A549 (cell line): ENCODE measurements around the gene C19orf12.

Experiments
- CBX2 ChIP-seq: fragments of 200-600 bp; sonication (generic); IDR thresholded peaks from 2 replicates; pipeline ENCODE4 v1.6.1; 2016; ENCODE audit warnings: low read depth, mild to moderate bottlenecking, borderline replicate concordance
- CTCF ChIP-seq: fragments of >200 bp; sonication (Bioruptor Twin); formaldehyde crosslinking; IDR thresholded peaks from 3 replicates; pipeline ENCODE4 v1.5.1; 2016
- E2F6 ChIP-seq: IDR thresholded peaks from 2 replicates; pipeline ENCODE4 v1.6.1; 2012; ENCODE audit warnings: low read depth, borderline replicate concordance
- EP300 ChIP-seq, 2 experiments: fragments of >200 bp; sonication (Bioruptor Twin); formaldehyde crosslinking; IDR thresholded peaks; 2 replicates in 1 of 2; 3 replicates in 1 of 2; pipeline ENCODE4 v1.6.1; 2016 to 2017
- GATA3 ChIP-seq: IDR thresholded peaks from 2 replicates; pipeline ENCODE4 v1.6.1; 2012; ENCODE audit warnings: borderline replicate concordance
- JUNB ChIP-seq: fragments of >200 bp; sonication (Bioruptor Twin); formaldehyde crosslinking; IDR thresholded peaks from 2 replicates; pipeline ENCODE4 v1.6.1; 2016
- MAX ChIP-seq: IDR thresholded peaks from 2 replicates; pipeline ENCODE4 v1.6.1; 2012
- NFE2L2 ChIP-seq: fragments of 150-350 bp; conservative IDR thresholded peaks from 2 replicates; pipeline ENCODE4 v1.6.1; 2014; ENCODE audit warnings: low read length
- PHF8 ChIP-seq: fragments of 200-600 bp; sonication (generic); IDR thresholded peaks from 2 replicates; pipeline ENCODE4 v1.6.1; 2016; ENCODE audit warnings: low read depth, mild to moderate bottlenecking, antibody characterized with exemption, moderate library complexity, borderline replicate concordance
- POLR2A ChIP-seq: IDR thresholded peaks from 2 replicates; pipeline ENCODE4 v1.6.1; 2012; ENCODE audit warnings: mild to moderate bottlenecking, low read length
- RAD21 ChIP-seq, 2 experiments: fragments of >200 bp in 1 of 2; sonication (Bioruptor Twin) in 1 of 2; formaldehyde crosslinking in 1 of 2; IDR thresholded peaks in 1 of 2; conservative IDR thresholded peaks in 1 of 2; 2 replicates in 1 of 2; 3 replicates in 1 of 2; pipeline ENCODE4 v1.6.1; 2012 to 2018; ENCODE audit warnings: inconsistent platforms in 1 of 2
- SREBF2 ChIP-seq: fragments of 450-650 bp; IDR thresholded peaks from 2 replicates; pipeline ENCODE4 v1.6.1; 2014; ENCODE audit warnings: mild to moderate bottlenecking, moderate library complexity

- TF ChIP-seq CTCF = no peak
- TF ChIP-seq JUNB = no peak
- TF ChIP-seq EP300 (IDR thresholded peaks at IDR 0.05) = no peak
- no peak for TF ChIP-seq E2F6
- TF ChIP-seq PHF8 = no peak
- no peak for TF ChIP-seq MAX
- TF ChIP-seq SREBF2 = no peak
- TF ChIP-seq NFE2L2 = no peak
- no peak for TF ChIP-seq CBX2
- no peak for TF ChIP-seq POLR2A
- TF ChIP-seq GATA3 = no peak
- no peak for TF ChIP-seq RAD21 (conservative IDR thresholded peaks at IDR 0.05 in 1 of 2, IDR thresholded peaks at IDR 0.05 in 1 of 2)
Observed at GRCh38 chr19:29727906-29728305, 12.8 kb upstream of the C19orf12 start.
